IPS-18c (cell line): ENCODE results near the gene IL4R.

Experiments used
- H3K4me3 ChIP-seq: 2 replicates; pipeline ENCODE4 v1.7.0; 2013; ENCODE audit warnings: low read depth, mild to moderate bottlenecking, low read length, moderate library complexity; ENCODE audit not compliant: insufficient read depth
- H3K9me3 ChIP-seq: one replicate; pipeline ENCODE4 v1.6.1; 2013; ENCODE audit warnings: mild to moderate bottlenecking, low read length, moderate library complexity; ENCODE audit not compliant: control insufficient read depth, insufficient read depth

The IL4R gene

GRCh38 chr16:27359051-27359450 lies 45.3 kb downstream of the IL4R start:
- Histone ChIP-seq H3K9me3 (no peaks in the 10 kb centered on the region), H3K4me3 (no peak overlapping the region)

GRCh38 chr16:27359615-27360014 lies 45.8 kb downstream of the IL4R start:
- Histone ChIP-seq H3K9me3 (no peaks in the 10 kb centered on the region), H3K4me3 (no peak overlapping the region)

- no peaks in the 10 kb centered on the region for H3K9me3 ChIP-seq
- no peak overlapping the region for H3K4me3 ChIP-seq
These were observed 48.2 kb downstream of the IL4R start for GRCh38 chr16:27361987-27362386.

- H3K4me3 ChIP-seq = no peak overlapping the region
- H3K9me3 ChIP-seq = no peaks in the 10 kb centered on the region
These were observed 48.9 kb downstream of the IL4R start for GRCh38 chr16:27362570-27363245.

- Histone ChIP-seq H3K4me3 (no peak overlapping the region), H3K9me3 (no peaks in the 10 kb centered on the region)
These were observed 49.5 kb downstream of the IL4R start for GRCh38 chr16:27363246-27363632.

- Histone ChIP-seq H3K4me3 (no peak overlapping the region), H3K9me3 (no peaks in the 10 kb centered on the region)
These were observed 50.0 kb downstream of the IL4R start for GRCh38 chr16:27363797-27364196.

GRCh38 chr16:27364493-27365141 lies 50.8 kb downstream of the IL4R start:
- H3K4me3 ChIP-seq = no peak overlapping the region
- no peaks in the 10 kb centered on the region for H3K9me3 ChIP-seq

- Histone ChIP-seq H3K4me3 (no peak overlapping the region), H3K9me3 (no peaks in the 10 kb centered on the region)
These were observed 51.6 kb downstream of the IL4R start for GRCh38 chr16:27365142-27366089.

GRCh38 chr16:27366687-27367460 lies 53.1 kb downstream of the IL4R start:
- Histone ChIP-seq H3K9me3 (no peaks in the 10 kb centered on the region), H3K4me3 (no peak overlapping the region)

GRCh38 chr16:27367461-27368357 lies 53.9 kb downstream of the IL4R start:
- Histone ChIP-seq H3K4me3 (no peak overlapping the region), H3K9me3 (no peaks in the 10 kb centered on the region)

GRCh38 chr16:27368358-27368722 lies 54.6 kb downstream of the IL4R start:
- no peak overlapping the region for H3K4me3 ChIP-seq

GRCh38 chr16:27369806-27370205 lies 56.0 kb downstream of the IL4R start:
- Histone ChIP-seq H3K9me3 (no peaks in the 10 kb centered on the region), H3K4me3 (no peak overlapping the region)

More at GRCh38 chr16:27368358-27368722, 54.6 kb downstream of the IL4R start:
- no peaks in the 10 kb centered on the region for H3K9me3 ChIP-seq

- Histone ChIP-seq H3K4me3 (no peak overlapping the region), H3K9me3 (no peaks in the 10 kb centered on the region)
These were observed 56.5 kb downstream of the IL4R start for GRCh38 chr16:27370318-27370717.

- H3K9me3 ChIP-seq = no peaks in the 10 kb centered on the region
- no peak overlapping the region for H3K4me3 ChIP-seq
These were observed 59.5 kb downstream of the IL4R start for GRCh38 chr16:27373312-27373711.

GRCh38 chr16:27374221-27374803 lies 60.5 kb downstream of the IL4R start:
- Histone ChIP-seq H3K9me3 (no peaks in the 10 kb centered on the region), H3K4me3 (no peak overlapping the region)

- Histone ChIP-seq H3K9me3 (no peaks in the 10 kb centered on the region), H3K4me3 (no peak overlapping the region)
These were observed 61.1 kb downstream of the IL4R start for GRCh38 chr16:27374804-27375425.
